GM23248 (cell line): ENCODE data around the gene NPY.

Experiments used
- EZH2 ChIP-seq: fragments of 200-600 bp; sonication (generic); IDR thresholded peaks from 2 replicates; pipeline ENCODE4 v1.6.1; 2018; ENCODE audit warnings: antibody characterized with exemption, mild to moderate bottlenecking; ENCODE audit not compliant: insufficient read depth, poor library complexity, severe bottlenecking
- EZH2phosphoT487 ChIP-seq: fragments of 200-600 bp; sonication (generic); IDR thresholded peaks from 2 replicates; pipeline ENCODE4 v1.6.1; 2018; ENCODE audit warnings: antibody characterized with exemption, moderate library complexity, mild to moderate bottlenecking, low read depth; ENCODE audit not compliant: insufficient read depth

DNA sequence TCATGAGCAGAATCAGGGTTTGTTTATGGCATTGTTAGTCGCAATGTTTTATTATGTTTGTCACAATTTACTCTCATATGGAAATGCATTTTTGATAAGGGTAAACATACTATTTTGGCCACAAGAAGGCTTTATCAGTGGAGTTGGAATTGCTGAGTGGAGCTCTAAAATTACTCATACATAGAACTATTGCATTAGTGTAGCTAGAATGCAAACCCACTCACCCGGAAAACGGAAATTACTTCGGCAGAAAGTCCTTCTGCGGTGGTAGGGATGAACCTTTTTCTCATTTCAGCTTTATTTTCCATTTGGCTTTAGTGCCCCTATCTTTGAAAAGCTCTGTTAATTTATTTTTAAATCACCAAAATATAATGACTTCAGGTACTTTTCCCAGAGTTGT, 42.8 kb upstream of the NPY start:
- TF ChIP-seq EZH2: no peak
- no peak for TF ChIP-seq EZH2phosphoT487
